NCI-H2196 (cell line): ENCODE data around the gene GPSM1.
"Not testable (repeated sequence)": the region's sequence is repeated elsewhere in the genome, so short reads cannot be mapped to it uniquely, and the experiment has no call there.

Experiments
- DNase-seq: peaks from one replicate; lab custom pipeline; 2025; ENCODE audit not compliant: unreplicated experiment; lab: John Stamatoyannopoulos, UW

The GPSM1 gene

DNA sequence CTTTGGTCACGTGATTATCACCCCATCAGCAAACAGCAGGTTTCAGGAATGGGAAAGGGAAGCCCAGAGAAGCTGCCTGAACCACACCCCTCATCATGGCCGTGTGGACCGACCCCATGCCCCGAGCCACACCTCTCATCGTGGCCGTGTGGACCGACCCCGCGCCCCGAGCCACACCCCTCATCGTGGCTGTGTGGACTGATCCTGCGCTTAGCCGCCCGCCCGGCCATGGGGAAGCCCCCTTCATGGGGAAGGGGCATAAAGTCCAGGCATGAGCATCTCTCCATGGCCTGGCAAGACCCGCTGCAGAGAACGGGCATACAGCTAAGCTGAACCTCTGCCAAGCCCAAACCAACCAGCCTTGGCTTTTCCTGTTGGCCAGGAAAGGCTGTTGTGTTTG, 66.2 kb downstream of the GPSM1 start:
- DNase-seq = no peak

GRCh38 chr9:136394312-136395019, 67.1 kb downstream of the GPSM1 start:
- DNase-seq = no peak

DNA sequence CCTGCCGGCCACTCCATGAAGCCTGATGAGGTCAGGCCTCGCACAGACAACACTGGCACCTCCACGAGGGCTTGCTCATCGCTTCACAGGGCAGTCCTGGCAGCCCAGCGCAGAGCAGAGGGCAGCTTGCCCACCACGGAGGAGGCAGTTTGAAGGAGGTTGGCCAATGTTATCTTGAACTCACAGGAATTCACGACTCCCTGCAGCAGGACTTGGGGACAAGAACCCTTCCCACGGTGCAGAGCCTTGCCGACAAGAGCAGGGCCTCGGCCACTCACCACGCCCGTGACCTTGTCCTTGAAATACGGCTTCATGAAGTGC, 67.6 kb downstream of the GPSM1 start:
- DNase-seq = no peak

GRCh38 chr9:136395345-136396218, 68.2 kb downstream of the GPSM1 start:
- no peak for DNase-seq

DNA sequence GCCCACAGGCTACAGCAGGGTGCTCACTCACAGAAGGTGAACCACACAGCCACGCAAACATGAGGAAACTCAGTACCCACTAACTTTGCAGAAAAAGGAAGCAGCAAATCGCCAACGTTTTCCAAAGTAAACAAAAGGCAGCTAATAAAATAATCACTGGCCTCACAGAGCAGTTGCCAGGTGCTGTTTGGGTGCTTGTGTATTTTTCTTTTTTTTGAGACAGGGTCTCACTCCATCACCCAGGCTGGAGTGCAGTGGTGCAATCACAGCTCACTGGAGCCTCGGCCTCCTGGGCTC, 68.8 kb downstream of the GPSM1 start:
- DNase-seq = no peak

GRCh38 chr9:136397643-136398042, 70.3 kb downstream of the GPSM1 start:
- DNase-seq = no peak

- no peak for DNase-seq
These were observed 70.9 kb downstream of the GPSM1 start for GRCh38 chr9:136398286-136398685.

- DNase-seq = no peak
These were observed 72.1 kb downstream of the GPSM1 start for GRCh38 chr9:136399176-136400037.

- DNase-seq = peak; percentile 95
These were observed 72.9 kb downstream of the GPSM1 start, which contains the start of gene SNAPC4 for GRCh38 chr9:136400038-136400834. Gene SNAPC4, minus strand, starts transcription at chr9:136400170. Its CDS starts 1,742 bp downstream, at chr9:136398428.

DNA sequence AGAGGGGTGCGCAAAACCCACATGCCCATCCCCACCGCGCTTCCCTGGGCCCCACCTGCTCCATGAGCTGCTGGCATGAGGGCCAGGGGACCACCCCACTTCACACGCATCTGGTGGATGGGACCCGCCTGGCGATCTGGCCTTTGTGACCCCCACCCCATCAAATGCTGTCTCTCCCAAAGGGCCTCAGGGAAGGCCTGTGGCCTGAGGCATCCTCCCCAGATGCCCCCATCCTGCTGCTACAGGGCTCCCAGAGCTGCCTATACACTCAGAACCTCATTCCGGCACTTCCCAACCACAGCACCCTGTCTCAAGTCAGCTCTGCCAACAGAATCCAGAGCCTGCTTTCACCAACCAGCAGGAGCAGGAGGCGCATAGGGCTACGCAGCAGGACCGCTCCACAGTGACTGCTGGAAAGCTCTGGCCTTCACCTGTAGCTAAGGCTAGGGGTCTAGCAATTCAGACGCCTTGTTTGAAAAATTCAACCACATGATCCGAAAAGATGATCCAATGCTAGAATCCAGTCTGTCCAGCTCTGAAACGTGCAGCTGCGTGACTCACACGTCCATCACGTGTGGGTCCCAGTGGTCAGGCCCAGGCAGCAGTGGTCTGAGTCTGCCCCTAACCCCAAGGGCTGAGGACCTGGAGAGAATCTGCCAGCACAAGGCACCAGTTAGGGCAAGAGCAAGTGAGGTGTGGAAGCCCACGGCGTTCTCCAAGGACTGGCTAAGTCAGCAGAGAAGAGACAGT, 74.0 kb downstream of the GPSM1 start:
- DNase-seq = no peak

- DNase-seq = no peak
These were observed 74.7 kb downstream of the GPSM1 start for GRCh38 chr9:136402067-136402466.

DNA sequence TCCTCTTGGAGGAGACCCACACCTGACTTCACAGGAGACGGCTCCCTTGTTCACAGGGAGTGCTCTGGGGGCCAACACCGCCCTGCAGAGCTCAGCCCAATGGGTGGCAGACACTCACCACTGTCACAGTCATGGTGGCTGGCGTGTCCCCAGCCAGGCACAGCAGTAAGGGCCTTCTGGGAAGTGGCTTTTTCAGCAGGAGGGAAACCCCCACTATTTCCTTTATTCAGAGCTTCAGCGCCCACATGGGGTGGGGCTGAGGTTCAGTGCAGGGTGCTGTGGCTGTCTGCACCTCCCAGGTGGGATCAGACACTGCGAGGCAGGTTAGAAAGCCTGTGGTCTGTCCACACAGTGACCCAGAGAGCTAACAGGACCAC, 76.2 kb downstream of the GPSM1 start:
- no peak for DNase-seq

- no peak for DNase-seq
These were observed 76.8 kb downstream of the GPSM1 start for GRCh38 chr9:136403915-136404800.

GRCh38 chr9:136404801-136405136, 77.4 kb downstream of the GPSM1 start:
- DNase-seq = no peak

DNA sequence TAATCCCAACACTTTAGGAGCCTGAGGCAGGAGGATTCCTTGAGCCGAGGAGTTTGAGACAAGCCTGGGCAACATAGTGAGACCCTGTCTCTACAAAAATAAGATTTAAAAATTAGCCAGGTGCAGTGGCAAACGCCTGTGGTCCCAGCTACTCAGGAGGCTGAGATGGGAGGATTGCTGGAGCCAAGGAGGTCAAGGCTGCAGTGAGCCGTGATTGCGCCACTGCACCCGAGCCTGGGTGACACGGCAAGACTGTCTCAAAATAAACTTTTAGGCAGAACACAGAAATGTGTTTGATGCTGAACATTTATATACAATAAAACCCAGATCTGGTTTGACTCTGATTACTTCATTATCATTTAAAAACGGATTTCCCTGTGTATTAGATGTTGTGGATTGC, 78.1 kb downstream of the GPSM1 start:
- DNase-seq = no peak

DNA sequence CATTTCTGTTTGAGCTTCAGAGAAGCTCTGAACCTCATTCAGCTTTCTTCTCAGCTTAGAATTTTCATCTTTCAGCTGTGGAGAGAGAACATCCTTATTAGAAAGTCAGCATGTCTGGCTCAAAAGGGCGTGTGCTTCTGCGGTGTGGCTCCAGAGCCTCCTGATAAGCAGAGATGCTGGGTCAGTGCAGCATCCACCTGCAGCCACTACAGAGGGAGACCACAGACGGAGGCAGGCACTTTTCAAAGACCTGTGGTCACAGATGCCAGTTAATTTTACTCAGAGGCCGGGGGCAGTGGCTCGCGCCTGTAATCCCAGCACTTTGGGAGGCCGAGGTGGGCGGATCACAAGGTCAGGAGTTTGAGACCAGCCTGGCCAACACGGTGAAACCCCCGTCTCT, 78.6 kb downstream of the GPSM1 start:
- not testable (repeated sequence) for DNase-seq

DNA sequence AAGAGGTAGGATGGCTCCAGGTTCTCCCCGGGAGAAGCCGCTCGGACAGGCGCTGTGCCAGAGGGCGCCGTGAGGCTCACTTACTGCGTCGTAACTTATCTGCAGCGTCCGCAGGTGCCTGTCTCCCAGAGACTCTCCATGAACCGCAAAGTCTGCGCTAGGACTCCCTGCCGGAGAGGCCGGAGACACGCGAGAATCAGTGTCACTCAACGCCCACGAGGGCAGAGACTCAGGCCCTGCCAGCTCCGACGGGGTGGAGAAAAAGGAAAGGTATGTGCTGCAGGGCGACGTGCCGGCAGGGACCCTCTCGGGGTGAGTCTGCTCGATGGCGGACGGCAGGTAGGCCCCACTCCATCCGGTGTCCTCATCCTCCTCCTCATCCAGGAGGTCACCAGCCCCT, 79.7 kb downstream of the GPSM1 start:
- DNase-seq = not testable (repeated sequence)

DNA sequence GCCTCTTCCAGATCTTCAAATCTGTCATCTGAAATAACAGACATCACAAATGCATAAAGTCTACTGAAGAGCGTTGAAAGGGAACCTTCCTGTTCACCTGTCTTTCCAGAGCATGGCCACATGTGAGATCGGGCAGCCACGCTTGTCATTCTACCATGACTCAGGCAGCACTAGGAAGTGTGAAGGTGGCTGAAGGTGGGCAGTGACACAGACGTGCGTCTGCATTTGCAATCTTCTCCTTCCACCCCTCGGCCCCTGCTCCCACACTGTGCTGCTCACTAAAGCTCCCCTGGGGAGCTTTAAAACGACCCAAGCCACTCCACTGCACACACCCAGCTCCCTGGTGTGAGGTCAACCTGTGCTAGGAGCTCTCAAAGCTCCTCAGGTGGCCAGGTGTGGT, 80.6 kb downstream of the GPSM1 start:
- DNase-seq = no peak
